ENCODE results near the gene UQCRH. TPM values are rescaled to one million over a fixed set of nuclear protein-coding genes. Genes with fewer than 3 reads are reported as not detected.

Gene UQCRH
- polyA plus RNA-seq, 1 experiment: 757 TPM

DNA sequence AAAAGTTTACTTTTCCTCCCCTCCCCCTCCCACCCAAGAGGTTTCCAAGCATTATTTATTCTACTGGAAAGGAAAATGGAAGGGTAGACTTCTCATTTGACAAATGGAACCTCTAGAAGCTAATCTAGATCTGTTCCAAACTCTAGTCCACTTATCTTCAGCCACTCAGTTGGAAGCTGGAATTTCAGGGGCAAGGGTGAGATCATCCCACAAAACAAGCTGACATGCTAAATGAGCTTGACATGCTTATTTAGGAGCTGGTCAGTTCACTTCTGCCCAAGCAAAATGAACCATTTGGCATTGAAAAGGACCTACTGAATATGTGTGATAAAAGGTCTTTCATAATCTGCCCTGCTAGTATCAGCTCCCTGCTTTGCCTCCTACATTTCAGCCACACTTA lies 5.1 kb upstream of the UQCRH start:
- no peak overlapping the region for H3K27ac ChIP-seq (ENCODE audit: low read depth, low read length)
- H3K4me3 ChIP-seq (ENCODE audit: low read depth, low read length): no peak overlapping the region
- no peak for DNase-seq (ENCODE audit: low read depth, low spot score)
- H3K9me3 ChIP-seq (ENCODE audit: control insufficient read depth, insufficient read depth, low read length): no peaks in the 10 kb centered on the region; the same call in 1 of the 2 replicates
- TF ChIP-seq, protein P1, sequence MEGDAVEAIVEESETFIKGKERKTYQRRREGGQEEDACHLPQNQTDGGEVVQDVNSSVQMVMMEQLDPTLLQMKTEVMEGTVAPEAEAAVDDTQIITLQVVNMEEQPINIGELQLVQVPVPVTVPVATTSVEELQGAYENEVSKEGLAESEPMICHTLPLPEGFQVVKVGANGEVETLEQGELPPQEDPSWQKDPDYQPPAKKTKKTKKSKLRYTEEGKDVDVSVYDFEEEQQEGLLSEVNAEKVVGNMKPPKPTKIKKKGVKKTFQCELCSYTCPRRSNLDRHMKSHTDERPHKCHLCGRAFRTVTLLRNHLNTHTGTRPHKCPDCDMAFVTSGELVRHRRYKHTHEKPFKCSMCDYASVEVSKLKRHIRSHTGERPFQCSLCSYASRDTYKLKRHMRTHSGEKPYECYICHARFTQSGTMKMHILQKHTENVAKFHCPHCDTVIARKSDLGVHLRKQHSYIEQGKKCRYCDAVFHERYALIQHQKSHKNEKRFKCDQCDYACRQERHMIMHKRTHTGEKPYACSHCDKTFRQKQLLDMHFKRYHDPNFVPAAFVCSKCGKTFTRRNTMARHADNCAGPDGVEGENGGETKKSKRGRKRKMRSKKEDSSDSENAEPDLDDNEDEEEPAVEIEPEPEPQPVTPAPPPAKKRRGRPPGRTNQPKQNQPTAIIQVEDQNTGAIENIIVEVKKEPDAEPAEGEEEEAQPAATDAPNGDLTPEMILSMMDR (IDR thresholded peaks at IDR 0.05; ENCODE audit: low read depth, low read length): no peak
- CTCF ChIA-PET: interaction anchor here (0.7 kb wide), 1 partner anchor 67 kb away, joined by 5 read pairs; no protein-coding TSS in a partner anchor
- POLR2A ChIA-PET: interaction anchor here (0.7 kb wide), 1 partner anchor 14 kb away, joined by 14 read pairs; no protein-coding TSS in a partner anchor
- H3K27me3 ChIP-seq (ENCODE audit: control insufficient read depth, insufficient read depth, low read length): no peaks in the 10 kb centered on the region

DNA sequence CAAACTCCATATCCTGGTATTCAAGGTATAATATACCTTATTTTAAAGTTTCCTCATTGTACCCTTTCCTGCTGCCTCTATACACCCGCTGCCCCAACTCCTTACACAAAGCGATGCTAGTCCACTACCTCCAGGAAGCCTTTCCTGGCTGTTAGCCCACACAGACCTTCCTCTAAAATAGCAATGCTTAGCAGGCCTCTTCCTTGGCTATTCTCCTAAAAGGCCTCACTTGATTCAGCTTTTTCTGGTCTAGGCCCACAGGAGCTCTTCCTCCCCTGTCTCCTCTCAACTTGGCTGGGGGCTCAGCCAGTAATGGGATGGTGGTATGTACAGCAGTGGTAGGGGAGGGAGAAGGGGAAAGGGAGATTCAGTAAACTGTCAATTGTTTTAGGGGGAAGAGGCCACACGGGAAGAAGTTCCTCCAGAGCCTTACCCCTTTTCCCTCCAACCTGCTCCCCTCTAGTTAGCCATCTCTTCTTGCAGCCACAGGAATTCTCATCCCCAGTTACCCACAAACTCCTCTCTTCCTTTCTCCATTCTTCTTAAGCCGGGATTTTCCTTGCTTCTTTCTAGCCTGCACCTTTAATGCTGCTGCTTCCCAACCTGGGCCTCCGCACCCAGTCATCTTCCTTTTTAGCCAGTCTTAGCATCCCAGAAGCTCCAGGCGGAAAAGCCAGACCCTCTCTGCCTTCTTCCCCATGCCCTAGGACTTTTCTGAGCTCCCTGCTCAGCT lies 2.7 kb upstream of the UQCRH start:
- H3K9me3 ChIP-seq (ENCODE audit: control insufficient read depth, insufficient read depth, low read length): no peaks in the 10 kb centered on the region; the same call in 1 of the 2 replicates
- peak overlapping the region; percentile 86 for H3K4me3 ChIP-seq (ENCODE audit: low read depth, low read length)
- H3K27ac ChIP-seq (ENCODE audit: low read depth, low read length): peak overlapping the region; percentile 95
- DNase-seq (ENCODE audit: low read depth, low spot score): no peak
- TF ChIP-seq, protein P1 (IDR thresholded peaks at IDR 0.05; ENCODE audit: low read depth, low read length): no peak
- H3K27me3 ChIP-seq (ENCODE audit: control insufficient read depth, insufficient read depth, low read length): no peaks in the 10 kb centered on the region
- CTCF ChIA-PET: interaction anchor here (1.0 kb wide), 1 partner anchor 46 kb away, joined by 3 read pairs; no protein-coding TSS in a partner anchor
- POLR2A ChIA-PET: no interaction called here

DNA sequence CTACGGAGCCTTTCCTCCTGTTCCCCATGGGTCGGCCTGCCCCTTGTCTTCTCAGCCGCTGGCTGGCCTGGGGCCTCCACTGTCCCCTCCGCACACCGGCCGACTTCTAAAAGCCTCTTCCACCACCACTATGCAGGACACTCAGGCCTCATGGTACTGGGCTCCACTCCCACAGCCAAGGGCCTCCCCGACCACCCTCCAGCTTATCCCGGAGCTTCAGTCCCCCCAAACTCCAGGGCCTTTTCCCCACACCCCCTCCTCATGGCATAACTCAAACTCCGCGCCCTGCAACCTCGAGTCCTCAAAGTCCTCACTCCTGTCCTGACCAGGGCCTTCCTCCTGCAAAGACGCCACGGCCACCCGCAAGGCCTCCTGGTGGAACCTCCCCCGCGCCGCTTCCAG lies 2.1 kb upstream of the UQCRH start:
- Histone ChIP-seq H3K27me3 (ENCODE audit: control insufficient read depth, insufficient read depth, low read length) (no peaks in the 10 kb centered on the region), H3K27ac (ENCODE audit: low read depth, low read length) (peak overlapping the region; percentile 95), H3K9me3 (ENCODE audit: control insufficient read depth, insufficient read depth, low read length) (no peaks in the 10 kb centered on the region; the same call in 1 of the 2 replicates), H3K4me3 (ENCODE audit: low read depth, low read length) (peak overlapping the region; percentile 86)
- POLR2A ChIA-PET: no interaction called here
- no peak for DNase-seq (ENCODE audit: low read depth, low spot score)
- TF ChIP-seq, protein P1 (IDR thresholded peaks at IDR 0.05; ENCODE audit: low read depth, low read length): no peak
- CTCF ChIA-PET: no interaction called here

DNA sequence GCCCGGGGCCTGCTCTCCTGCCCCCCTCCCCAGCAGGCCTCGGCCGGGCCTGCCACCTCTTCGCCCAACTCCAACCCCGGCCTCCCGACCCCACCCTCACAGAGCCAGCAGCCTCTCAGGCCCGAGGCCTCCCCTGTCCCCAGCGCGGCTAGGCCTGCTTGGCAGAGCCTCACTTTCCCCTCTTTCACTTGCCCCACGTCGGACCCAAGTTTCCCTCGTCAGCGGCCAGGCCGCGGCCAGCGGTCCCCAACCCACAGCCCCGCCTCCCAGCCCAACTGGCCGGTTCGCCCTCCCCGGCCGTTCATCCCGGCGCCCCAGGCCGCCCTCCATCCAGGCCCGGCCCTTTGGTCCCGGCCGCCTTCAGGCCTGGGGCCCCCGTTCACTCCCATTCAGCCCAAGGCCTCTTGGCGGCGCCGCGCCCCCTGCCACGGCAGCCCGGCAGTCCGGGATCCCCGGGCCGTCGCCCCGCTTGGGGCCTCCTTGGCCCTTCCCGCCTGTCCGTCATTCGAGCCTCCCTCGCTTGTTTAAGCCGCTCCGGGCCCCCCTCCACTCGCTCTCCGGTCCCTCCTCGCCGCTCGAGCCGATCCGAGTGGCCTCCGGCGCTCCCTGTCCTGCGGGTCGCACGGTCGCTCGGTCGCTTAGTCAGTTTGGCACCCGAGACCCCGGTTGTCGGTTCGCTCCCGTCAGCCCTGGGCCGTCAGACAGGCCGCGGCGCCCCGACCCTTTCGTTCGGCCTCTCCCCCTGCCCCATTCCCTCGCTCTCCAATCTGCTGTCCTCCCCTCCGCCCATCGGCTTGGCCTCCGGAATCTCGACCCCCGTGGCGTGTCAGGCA lies 1.5 kb upstream of the UQCRH start:
- ChIA-PET POLR2A (interaction anchor here (1.0 kb wide), 1 partner anchor 12 kb away, joined by 4 read pairs; no protein-coding TSS in a partner anchor), CTCF (interaction anchor here (1.9 to 2.5 kb wide), 2 partner anchors 38 to 45 kb away, joined by 12 read pairs; partner anchors contain the start of gene NSUN4)
- DNase-seq (ENCODE audit: low read depth, low spot score): no peak
- H3K4me3 ChIP-seq (ENCODE audit: low read depth, low read length): peak overlapping the region; percentile 86
- peak overlapping the region; percentile 95 for H3K27ac ChIP-seq (ENCODE audit: low read depth, low read length)
- TF ChIP-seq, protein P1 (IDR thresholded peaks at IDR 0.05; ENCODE audit: low read depth, low read length): peak; percentile 12; the same call in 1 of the 2 replicates
- no peaks in the 10 kb centered on the region for H3K27me3 ChIP-seq (ENCODE audit: control insufficient read depth, insufficient read depth, low read length)
- no peaks in the 10 kb centered on the region; the same call in 1 of the 2 replicates for H3K9me3 ChIP-seq (ENCODE audit: control insufficient read depth, insufficient read depth, low read length)

Measured in AG04450 (cell line).